NCI-H774 (cell line): Measurements from ENCODE around the gene ATP1A3.
"Not testable (repeated sequence)": the region's sequence is repeated elsewhere in the genome, so short reads cannot be mapped to it uniquely, and the experiment has no call there.

ENCODE experiments used
- DNase-seq: peaks from one replicate; lab custom pipeline; 2025; lab: John Stamatoyannopoulos, UW

ATP1A3 gene

DNA sequence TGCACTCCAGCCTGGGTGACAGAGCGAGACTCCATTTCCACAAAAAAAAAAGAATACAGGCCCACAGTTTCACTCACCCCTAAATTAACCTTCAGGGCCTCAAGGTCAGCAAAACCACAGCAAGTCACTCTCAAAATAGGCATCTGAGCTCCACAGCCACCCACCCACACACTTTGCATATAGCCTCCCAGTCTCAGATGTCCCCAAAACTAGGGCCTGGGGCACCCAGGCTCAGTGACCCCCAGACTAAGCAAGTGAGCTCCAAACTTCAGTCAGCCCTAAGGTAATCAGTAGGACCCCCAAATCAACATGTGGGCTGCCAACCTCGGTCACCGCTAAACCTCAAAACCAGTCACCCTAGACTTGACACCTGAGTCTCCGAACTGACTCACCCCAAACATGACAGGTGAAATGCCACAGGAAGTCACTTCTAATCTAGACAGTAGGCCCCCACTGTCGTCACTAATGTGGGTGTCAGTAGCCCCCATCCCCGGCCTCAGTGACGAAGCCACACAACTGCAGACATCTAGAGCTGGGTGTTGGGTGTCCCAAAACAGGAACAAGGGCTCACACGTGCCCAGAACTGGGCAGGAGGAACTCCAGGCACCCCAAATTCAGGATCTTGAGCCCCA is 48.8 kb downstream of the ATP1A3 start:
- no peak for DNase-seq

DNA sequence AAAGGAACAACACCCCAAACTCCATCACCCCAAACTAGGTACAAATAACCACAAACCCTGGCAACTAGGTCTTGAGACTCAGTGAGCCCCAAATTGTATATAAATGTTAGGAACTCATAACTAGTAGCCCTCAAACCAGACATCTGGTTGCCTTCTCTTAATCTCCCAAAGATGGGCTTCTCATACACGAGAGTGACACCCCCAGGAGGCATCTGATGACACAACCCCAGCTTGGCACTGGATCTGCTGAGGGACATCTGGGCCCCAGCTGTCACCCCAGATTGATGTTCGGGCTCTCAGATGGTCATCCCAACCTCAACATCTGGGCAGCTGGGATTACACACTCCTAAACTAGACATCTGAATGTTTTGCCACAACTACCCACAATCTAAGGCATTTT is 49.7 kb downstream of the ATP1A3 start:
- no peak for DNase-seq

DNA sequence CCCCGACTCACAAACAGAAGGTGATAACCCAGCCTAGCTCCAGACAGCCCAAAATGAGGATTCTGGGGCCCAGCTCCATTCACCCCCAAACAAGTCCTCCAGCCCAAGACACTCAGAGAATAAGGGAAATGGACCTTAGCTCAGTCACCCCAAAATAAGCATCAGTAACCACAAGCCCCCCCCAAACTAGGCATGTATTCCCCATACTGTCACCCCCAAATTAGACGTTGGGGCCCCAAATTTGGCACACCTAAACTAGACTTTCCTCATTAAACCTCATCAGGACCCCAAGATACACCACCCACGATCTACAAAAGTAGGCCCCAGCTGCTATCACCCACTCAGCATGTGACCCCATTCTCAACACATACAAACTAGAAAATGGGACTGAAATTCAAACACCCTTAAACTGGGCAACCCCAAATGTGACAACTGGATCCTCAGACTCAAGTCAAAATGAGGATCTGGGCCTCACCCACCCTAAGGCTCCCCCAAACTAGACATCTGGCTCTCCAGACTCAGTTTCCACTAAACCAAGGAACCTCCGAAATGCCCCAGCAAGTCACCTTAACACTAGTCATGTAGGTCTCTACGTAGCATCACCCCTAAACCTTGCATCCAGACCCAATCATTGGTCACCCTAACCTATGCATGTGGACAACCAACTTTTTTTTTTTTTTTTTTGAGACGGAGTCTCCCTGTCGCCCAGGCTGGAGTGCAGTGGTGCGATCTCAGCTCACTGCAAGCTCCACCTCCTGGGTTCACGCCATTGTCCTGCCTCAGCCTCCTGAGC is 52.4 kb downstream of the ATP1A3 start:
- no peak for DNase-seq

DNA sequence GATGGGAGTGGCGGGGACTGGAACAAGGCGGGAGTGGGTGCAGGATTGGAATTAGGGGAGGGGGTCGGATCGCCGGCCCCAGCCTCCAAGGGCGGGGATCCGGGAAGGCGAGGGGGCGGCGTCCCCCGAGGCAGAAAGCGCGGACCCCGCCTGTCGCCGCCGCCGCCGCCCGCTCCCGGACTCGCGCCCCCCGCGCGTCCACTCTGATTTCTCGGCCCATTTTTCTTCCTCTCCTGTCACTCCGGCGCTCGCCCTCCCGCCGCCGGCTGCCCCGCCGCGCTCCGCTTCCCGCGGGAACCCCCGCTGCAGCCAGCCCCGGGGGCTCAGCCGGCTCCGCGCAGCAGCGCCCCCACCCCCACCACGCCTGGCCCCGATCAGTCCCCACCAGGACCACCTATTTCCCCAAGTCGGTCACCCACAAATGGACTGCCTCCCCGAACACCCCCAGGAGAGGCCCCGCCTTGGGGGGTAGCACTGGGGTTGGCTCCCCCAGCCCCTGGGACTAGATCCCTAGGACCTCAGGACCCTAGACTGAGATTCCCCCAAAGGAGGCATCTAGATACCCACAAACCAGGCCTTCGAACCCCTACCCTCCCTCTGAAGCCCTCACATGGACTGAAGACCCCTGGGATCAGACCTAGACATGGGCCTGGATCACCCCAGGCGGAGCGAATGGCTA is 53.2 kb downstream of the ATP1A3 start:
- no peak for DNase-seq

DNA sequence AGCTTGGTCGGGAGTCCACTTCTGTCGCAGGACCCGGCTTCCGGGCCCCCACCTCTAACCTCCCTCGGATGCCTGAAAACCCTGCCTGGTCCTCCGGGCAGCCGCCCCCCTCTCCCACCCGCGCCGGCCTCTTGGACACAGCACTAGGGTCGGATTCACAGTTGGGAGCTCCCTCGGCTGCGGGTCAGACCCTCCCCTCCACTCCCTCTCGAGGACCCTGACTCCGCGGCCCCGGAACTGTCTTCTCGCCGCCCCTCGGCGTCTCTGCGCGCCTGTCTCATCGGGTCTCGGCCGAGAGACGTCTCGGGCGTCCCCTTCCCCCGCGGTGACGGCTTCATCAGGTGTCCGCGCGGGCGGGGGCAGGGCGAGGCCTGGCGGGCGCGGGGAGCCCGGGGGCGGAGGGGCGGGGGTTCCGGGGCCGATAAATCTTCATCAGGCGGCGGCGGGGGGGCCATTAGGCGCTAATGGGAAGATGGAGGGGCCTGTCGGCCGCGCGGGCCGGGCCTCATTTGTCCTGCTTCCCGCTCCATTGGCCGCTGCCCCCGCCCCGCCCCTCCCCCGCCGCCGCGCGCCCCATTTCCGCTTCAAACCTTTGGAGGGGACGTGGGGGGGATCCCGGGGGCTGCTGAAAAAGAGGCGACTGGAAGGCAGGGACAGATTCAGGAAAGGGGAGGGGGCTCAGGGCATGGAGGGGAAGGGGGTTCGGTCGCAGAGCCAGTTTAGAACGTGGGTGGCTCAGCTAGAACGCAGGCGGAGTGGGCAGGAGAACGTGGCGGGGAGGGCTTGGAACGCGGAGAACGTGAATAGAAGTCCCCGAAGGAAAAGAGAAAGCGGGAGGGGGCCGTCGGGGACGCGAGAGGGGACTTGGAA is 53.9 kb downstream of the ATP1A3 start:
- peak; percentile 26 for DNase-seq

DNA sequence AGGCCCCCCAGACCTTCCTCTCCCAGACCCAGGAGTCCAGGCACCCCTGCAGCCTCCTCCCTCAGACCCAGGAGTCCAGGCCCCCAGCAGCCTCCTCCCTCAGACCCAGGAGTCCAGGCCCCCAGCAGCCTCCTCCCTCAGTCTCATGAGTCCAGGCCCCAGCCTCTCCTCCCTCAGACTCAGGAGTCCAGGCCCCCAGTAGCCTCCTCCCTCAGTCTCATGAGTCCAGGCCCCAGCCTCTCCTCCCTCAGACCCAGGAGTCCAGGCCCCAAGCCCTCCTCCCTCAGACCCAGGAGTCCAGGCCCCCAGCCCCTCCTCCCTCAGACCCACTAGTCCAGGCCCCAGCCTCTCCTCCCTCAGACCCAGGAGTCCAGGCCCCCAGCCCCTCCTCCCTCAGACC is 54.8 kb downstream of the ATP1A3 start:
- not testable (repeated sequence) for DNase-seq

DNA sequence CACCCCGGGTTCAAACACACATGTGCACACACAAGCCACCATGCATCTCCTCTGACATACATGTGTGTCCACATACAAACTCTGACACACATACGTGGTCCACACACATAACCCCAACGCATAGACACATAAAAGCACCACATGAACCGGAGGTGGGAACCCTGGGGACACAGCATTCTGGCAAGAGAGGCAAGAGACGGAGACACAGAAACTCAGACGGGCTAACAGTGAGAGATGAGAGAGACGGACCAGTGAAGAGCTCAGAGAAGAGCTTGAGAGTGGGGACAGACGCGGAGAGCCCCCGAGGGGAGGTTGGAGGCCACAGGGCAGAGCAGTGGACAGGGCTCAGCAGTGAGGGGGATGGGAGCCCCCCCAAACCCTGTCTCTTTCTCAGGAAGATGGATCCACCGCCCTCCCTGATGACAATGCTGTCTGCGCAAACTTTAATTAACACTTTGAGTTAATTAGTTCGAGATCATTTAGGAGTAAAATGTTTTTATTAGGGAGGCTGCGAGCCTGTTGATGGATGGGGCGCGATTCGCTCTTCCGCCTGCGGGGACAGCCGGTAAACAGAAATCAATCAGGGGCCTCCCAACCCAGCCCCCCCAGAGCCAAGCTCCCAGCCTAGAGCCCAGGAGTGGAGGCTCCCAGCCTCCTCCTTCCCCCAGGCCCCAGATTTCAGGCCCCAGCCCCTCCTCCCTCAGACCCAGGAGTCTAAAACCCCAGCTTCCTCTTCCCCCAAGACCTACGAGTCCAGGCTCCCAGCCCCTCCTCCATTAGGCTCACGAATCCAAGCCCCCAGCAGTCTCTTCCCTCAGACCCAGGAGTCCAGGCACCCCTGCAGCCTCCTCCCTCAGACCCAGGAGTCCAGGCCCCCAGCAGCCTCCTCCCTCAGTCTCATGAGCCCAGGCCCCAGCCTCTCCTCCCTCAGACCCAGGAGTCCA is 56.2 kb downstream of the ATP1A3 start:
- DNase-seq, result no peak

DNA sequence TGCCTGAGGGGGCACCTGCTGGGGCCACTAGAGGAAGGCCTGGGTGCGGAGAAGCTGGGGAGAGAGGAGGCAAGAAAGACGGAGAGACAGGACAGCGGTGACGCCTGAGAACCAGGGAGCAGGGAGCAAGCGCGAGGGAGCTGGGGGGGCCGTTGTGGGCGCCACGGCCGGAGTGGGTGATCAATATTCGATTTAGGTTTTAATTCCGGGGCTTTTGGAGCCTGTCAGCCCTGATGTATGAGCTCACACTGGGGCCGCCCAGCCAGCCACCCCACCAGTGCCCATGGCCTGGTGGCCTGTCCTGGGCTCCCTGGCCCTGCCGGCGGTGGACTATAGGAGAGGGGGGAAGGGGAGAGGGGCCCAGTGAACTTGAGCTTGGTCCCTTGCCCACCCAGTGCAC is 57.1 kb downstream of the ATP1A3 start:
- DNase-seq, result no peak

DNA sequence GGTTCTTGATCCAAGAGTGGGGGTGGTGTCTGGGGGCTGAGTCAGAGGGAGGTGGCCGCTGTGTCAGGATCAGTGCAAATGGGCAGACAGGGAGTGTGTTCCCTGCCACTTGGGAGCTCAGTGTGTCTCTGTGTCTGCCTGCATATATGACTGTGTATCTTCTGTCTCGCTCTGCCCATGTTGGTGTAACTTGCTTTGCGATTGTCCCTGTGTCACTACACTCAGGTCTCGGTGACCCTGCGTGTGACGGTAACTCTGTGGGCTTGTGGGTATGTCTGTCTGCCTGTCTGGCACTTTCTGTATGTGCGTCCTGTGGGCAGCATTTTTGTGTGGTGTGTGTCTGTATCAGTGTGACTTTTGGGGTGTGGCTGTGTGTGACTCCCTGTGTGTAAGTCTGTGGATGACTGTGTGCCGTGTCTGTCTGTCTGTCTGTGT is 57.6 kb downstream of the ATP1A3 start:
- DNase-seq, result no peak

DNA sequence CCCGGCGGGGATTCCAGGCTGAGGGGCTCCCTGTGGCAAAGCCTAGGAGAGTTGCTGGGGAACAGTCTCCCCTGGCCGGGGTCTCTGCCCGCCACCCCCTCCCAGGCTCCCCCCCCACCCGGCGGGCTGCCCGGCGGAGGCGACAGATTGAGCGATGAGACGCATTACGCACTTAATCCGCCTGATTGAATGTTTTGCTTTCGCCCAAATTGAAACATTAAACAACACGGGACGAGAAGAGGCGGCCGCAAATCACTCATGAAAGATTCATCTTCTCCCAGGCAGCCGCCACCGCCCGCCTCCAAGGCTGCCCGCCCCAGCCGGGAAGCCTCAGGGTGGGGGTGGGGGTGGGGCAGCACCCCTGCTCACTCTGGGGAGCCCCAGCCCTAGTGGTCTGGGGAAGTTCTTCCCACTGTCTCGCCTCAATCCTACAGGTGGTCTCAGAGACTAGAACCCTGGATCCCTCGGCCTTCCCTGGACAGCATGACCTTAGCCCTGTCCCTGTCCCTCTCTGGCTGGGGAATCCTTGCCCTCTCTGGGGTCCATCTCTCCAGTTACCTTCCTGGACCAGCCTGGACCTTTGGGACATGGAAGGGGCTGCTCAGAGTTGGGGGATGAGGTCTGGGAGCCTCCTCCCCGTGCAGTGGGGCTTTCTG is 58.1 kb downstream of the ATP1A3 start:
- no peak for DNase-seq

DNA sequence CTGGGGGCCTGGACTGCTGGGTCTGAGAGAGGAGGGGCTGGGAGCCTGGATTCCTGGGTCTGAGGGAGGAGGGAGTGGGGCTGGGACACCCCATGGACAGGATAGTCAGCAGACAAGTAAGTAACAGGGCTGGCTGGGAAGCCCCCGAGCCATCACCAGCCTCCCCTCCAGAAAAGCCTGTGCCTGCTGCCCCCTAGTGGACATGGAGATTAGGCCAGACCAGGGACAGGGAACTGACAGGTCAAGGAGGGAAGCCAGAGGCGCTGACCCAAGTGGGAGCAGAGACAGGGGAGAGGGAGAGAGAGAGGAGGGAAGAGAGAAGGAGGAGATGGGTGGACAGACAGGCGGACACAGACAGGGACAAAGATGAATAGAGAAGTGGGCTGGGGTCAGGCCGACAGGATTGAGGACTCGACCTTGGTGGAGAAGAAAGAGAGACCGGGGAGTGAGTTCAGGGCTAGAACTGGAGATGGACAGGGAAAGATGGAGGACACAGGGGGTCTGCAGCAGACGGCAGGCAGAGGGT is 59.1 kb downstream of the ATP1A3 start:
- DNase-seq, result peak; percentile 38

DNA sequence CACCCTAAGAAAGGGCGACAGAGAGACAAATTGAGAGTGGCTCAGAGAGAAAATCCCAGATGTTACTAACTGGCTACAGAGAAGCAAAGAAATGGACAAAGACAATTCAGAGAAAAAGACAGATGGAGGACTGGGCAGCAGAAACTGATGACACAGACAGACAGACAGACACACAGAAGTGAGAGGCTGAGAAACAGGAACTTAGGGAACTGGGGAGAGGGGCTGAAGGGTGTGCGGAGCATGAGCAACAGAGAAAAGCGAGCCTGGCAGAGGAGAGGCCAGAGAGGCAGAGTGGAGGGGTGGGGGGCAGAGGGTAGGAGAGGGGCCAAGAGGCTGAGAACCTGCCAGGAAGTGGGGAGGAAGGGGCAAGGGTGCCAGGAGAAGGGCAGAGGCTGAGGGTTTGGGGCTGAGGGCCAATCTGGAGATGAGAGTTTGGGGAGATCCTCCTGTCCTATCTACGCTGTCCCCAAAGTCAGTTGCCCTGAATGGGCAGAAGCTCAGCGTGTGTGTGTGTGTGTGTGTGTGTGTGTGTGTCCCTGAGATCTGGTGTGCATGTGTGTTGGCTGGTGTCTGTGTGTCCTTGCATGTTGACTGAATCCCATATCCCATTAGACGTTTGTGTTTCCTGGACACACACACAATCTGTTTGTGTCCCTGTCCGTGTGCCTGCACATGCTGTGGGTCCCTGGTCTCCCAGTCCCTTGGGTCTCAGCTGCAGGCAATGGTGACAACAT is 60.2 kb downstream of the ATP1A3 start:
- DNase-seq, result no peak

DNA sequence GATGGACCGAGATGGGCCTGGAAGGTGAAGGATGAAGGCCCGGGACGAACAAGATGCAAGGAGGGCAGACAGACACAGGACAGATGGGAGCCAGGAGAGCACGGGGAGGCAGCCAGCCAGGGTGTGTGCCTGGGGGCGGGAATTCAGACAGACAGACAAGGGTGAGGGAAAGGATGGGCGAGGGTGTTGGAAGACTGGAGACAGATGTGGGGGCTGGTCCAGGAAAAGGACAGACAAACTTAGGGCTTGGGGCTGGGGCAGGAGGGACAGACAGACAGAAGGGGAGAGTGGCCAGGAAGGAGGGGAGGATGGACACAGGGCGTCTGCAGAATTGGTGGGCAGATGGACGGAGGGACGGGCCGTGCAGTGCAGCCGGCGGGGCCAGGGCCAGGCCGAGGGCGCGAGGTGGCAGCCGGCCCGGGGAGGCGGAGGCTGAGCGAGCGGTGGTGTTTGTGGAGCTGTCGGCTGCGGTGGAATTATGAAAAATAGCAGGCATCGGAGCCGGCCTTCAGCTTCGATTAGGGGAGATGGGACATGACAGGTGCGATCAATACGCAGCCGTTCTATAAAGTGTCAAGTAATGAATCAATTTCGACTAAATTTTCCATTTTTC is 61.2 kb downstream of the ATP1A3 start:
- DNase-seq, result no peak

DNA sequence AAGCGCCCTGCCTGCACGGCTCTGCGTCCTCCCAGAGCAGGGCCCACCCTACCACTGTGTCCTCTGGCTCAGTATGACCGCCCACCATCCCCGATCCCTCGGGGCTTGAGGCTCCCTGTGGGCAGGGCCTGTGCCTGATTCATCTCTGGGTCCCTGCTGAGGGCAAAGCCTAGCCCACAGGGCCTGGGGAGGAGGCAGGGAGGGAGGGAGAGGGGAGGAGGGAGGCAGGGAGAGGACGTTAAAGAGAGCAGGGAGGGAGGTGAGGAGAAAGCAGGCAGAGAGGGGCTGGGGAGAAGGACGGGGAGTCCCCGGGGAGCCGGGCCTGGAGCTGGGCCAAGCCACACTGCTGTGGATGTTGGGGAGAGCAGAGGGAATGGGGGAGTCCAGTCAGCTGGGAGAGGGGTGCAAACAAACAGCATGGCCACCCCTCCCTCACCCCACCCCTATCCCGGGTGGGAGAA is 61.7 kb downstream of the ATP1A3 start:
- DNase-seq, result no peak

DNA sequence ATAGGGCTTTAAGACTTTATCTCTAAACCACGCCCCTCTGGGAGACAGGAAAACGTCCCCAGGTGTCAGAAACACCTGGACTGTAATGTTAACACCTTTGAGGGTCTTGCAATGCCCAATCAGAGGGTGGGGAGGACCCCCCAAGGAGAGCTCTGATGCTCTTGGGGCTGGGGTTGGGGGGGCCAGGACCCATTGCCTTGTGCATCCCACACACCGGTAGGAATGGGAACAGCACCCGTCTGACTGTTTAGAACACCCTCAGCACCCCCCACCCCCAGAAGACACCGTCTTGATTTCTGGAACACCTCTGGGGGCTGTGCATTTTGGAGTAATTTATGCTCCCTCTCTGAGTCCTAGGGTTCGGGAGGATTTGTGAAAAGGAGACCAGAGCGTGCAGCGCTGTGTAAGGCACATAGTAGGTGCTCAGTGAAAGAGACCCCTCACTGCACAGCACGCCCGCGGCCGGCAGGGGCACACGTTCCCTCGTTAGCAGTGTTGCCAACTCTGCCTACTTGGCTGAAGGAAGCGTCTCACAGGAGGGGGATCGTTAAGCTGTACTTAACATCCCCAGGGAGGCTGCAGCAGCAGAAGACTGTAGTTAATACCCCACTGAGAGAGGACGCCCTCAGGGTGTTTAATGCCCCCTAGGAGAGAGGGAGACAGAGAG is 63.0 kb downstream of the ATP1A3 start:
- no peak for DNase-seq

DNA sequence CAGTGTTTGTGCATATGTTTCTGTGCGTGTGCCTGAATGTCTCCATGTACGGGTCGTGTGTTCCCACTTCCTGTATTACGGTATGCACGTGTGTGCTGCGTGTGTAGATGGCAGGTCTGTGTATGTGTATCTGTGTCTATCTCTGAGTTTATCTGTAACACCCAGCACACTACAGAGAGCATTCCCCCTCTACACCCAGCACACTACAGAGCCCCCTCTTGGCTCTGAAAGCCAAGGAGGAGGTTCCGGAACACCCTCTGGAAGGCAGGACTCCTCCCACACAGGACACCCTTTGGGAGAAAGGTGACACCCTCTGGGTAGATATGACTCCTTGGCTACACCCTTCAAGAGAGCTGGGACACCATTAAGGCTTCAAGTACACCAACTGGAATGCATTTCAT is 63.7 kb downstream of the ATP1A3 start:
- no peak for DNase-seq

DNA sequence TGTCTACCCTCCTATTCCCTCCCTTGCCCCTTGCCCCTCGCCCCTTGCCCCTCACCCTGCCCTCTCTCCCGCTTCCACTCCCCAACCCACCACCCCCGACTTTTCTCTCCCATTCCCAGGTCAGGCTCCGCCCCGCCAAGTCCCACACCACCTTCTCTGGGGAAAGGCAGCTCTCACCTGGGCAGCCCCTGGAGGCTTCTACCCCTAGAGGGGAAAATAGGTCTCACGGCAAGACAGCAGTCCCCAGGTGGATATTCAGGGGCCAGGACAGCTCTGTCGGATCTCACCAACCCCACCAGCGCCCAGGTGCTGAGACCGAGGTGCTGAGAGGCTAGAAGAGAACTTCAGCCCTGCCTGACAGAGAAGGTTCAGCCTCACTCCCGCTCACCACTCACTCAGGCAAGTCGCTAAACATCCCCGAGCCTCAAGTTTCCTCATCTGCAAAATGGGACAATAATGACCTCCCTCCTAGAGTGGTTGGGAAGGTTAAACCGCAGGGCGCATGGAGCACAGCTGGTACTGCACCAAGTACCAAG is 64.4 kb downstream of the ATP1A3 start:
- no peak for DNase-seq
